Activated CD4-positive, CD25-positive, alpha-beta regulatory T cell (primary cell): ENCODE results near the gene TOP3A.

Experiments used
- DNase-seq, 4 experiments: peaks; one replicate each; lab custom pipeline; 2025; lab: John Stamatoyannopoulos, UW

The TOP3A gene

GRCh38 chr17:18253947-18254821 is 60.6 kb downstream of the TOP3A start:
- no peak for DNase-seq

GRCh38 chr17:18253187-18253884 is 61.5 kb downstream of the TOP3A start:
- no peak for DNase-seq

GRCh38 chr17:18252160-18252559 is 62.6 kb downstream of the TOP3A start:
- DNase-seq = no peak

GRCh38 chr17:18251204-18251603 is 63.6 kb downstream of the TOP3A start:
- no peak for DNase-seq

- DNase-seq = no peak
These were observed 64.1 kb downstream of the TOP3A start for GRCh38 chr17:18250708-18251107.

GRCh38 chr17:18250259-18250658 is 64.5 kb downstream of the TOP3A start:
- no peak for DNase-seq

- DNase-seq = no peak
These were observed 66.0 kb downstream of the TOP3A start for GRCh38 chr17:18248811-18249210.

- peak; percentile 24 to 49 (median 31) for DNase-seq
These were observed 66.5 kb downstream of the TOP3A start for GRCh38 chr17:18248300-18248731.

- no peak for DNase-seq
These were observed 67.2 kb downstream of the TOP3A start for GRCh38 chr17:18247613-18248001.

GRCh38 chr17:18246880-18247612 is 67.7 kb downstream of the TOP3A start:
- no peak for DNase-seq

GRCh38 chr17:18246109-18246725 is 68.6 kb downstream of the TOP3A start:
- DNase-seq = no peak

GRCh38 chr17:18245038-18245776 is 69.6 kb downstream of the TOP3A start:
- no peak for DNase-seq

- no peak for DNase-seq
These were observed 73.4 kb downstream of the TOP3A start for GRCh38 chr17:18241229-18241871.

GRCh38 chr17:18240449-18240848 is 74.3 kb downstream of the TOP3A start:
- no peak for DNase-seq

- DNase-seq = no peak
These were observed 76.5 kb downstream of the TOP3A start for GRCh38 chr17:18238299-18238698.

- DNase-seq = no peak
These were observed 77.3 kb downstream of the TOP3A start for GRCh38 chr17:18237461-18237860.

GRCh38 chr17:18236494-18236893 is 78.3 kb downstream of the TOP3A start:
- DNase-seq = no peak

- DNase-seq = no peak
These were observed 79.0 kb downstream of the TOP3A start for GRCh38 chr17:18235743-18236256.

- no peak for DNase-seq
These were observed 79.9 kb downstream of the TOP3A start for GRCh38 chr17:18234853-18235380.

- no peak for DNase-seq
These were observed 80.8 kb downstream of the TOP3A start for GRCh38 chr17:18233803-18234518.
